Smooth muscle cell (in vitro differentiated cells): ENCODE results near the gene FRMD1. TPM values are rescaled to one million over a fixed set of nuclear protein-coding genes. Genes with fewer than 3 reads are reported as not detected.

Experiments used
- DNase-seq: peaks from one replicate; lab custom pipeline; 2025; ENCODE audit not compliant: unreplicated experiment; lab: John Stamatoyannopoulos, UW
- H2AFZ ChIP-seq: fragments of 200-600 bp; sonication (generic); 2 replicates; pipeline ENCODE4 v1.6.0; 2016; ENCODE audit warnings: antibody characterized with exemption, low read depth, mild to moderate bottlenecking
- H3F3A ChIP-seq: fragments of 200-600 bp; sonication (generic); 2 replicates; pipeline ENCODE4 v1.6.0; 2017; ENCODE audit warnings: antibody characterized with exemption, low read depth
- H3K27ac ChIP-seq: fragments of 200-600 bp; sonication (generic); 2 replicates; pipeline ENCODE4 v1.5.1; 2016; ENCODE audit warnings: low read depth, mild to moderate bottlenecking
- H3K27me3 ChIP-seq: fragments of 200-600 bp; sonication (generic); 2 replicates; pipeline ENCODE4 v1.6.1; 2016; ENCODE audit warnings: low read depth, mild to moderate bottlenecking
- H3K36me3 ChIP-seq: fragments of 200-600 bp; sonication (generic); 2 replicates; pipeline ENCODE4 v1.5.1; 2016; ENCODE audit warnings: low read depth
- H3K4me1 ChIP-seq: fragments of 200-600 bp; sonication (generic); 2 replicates; pipeline ENCODE4 v1.5.1; 2016; ENCODE audit warnings: low read depth
- H3K4me2 ChIP-seq: fragments of 200-600 bp; sonication (generic); 2 replicates; pipeline ENCODE4 v1.6.0; 2016; ENCODE audit warnings: mild to moderate bottlenecking
- H3K4me3 ChIP-seq: fragments of 200-600 bp; sonication (generic); 2 replicates; pipeline ENCODE4 v1.5.1; 2016; ENCODE audit warnings: mild to moderate bottlenecking
- H3K79me2 ChIP-seq: fragments of 200-600 bp; sonication (generic); 2 replicates; pipeline ENCODE4 v1.6.0; 2016; ENCODE audit warnings: low read depth, mild to moderate bottlenecking
- H3K9ac ChIP-seq: fragments of 200-600 bp; sonication (generic); 2 replicates; pipeline ENCODE4 v1.6.0; 2016; ENCODE audit warnings: low read depth
- H3K9me3 ChIP-seq: fragments of 200-600 bp; sonication (generic); replicated peaks from 2 replicates; pipeline ENCODE4 v1.5.1; 2016; ENCODE audit warnings: low read depth
- H4K20me1 ChIP-seq: fragments of 200-600 bp; sonication (generic); 2 replicates; pipeline ENCODE4 v1.6.0; 2016; ENCODE audit warnings: low read depth
- WGBS: methylation state at CpG from one replicate; pipeline ENCODE4 v1.1.7; 2016; ENCODE audit warnings: low lambda C conversion rate; 5-methylcytosine and 5-hydroxymethylcytosine counted together
- polyA plus RNA-seq: library from polyadenylated mRNA; unstranded; fragments of >200 nt; fragmentation: Nextera tagmentation; extraction: Ambion mirVana; gene quantifications from 2 replicates; pipeline ENCODE4 v1.2.1, GENCODE V29; 2016
- total RNA-seq: library from RNA; depleted of rRNA; stranded (reverse); fragments of >200 nt; gene quantifications from 2 replicates; pipeline ENCODE4 v1.2.3, GENCODE V29; 2014
- TF ChIP-seq, protein P1 (sequence below): fragments of 200-600 bp; sonication (generic); IDR thresholded peaks from 2 replicates; pipeline ENCODE4 v1.5.1; 2017; ENCODE audit warnings: borderline replicate concordance, mild to moderate bottlenecking, antibody characterized with exemption; ENCODE audit not compliant: insufficient read depth, poor library complexity, severe bottlenecking

Gene FRMD1
- total and polyA plus RNA-seq, 2 experiments from 2014 or later, result not detected

DNA sequence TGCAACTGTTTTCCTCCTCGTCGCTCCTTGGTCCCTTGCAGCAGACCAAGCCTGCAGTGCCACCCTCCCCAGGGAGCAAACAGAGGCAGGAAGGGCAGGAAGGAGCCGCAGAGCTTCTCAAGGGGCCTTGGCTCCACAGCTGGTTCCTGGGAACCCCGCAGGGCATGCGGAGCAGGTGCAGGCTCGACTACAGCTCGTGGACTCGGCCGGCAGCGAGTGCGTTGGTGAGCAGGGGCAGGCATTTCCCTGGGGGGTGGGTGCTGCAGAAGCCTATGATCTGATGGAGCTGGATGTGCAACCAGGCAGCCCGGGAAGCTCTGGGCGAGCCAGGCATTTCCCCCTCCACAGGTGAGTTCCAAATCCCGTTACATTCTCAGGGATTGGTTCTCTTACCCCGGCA lies 37.1 kb downstream of the FRMD1 start:
- Histone ChIP-seq H3K4me1 (peaks cover 4% of the 10 kb centered on the region), H4K20me1 (no peaks in the 10 kb centered on the region), H3K9me3 (peaks cover 13% of the 10 kb centered on the region), H3K79me2 (no peaks in the 10 kb centered on the region), H3F3A (peaks cover 5% of the 10 kb centered on the region), H3K9ac (no peak overlapping the region), H3K27ac (no peak overlapping the region), H3K4me2 (no peak overlapping the region), H3K36me3 (no peaks in the 10 kb centered on the region), H3K4me3 (no peak overlapping the region), H3K27me3 (no peaks in the 10 kb centered on the region), H2AFZ (no peak overlapping the region)
- DNase-seq, result no peak
- 95% methylated on average over 15 of the region's 15 CpGs for WGBS
- TF ChIP-seq, protein P1, sequence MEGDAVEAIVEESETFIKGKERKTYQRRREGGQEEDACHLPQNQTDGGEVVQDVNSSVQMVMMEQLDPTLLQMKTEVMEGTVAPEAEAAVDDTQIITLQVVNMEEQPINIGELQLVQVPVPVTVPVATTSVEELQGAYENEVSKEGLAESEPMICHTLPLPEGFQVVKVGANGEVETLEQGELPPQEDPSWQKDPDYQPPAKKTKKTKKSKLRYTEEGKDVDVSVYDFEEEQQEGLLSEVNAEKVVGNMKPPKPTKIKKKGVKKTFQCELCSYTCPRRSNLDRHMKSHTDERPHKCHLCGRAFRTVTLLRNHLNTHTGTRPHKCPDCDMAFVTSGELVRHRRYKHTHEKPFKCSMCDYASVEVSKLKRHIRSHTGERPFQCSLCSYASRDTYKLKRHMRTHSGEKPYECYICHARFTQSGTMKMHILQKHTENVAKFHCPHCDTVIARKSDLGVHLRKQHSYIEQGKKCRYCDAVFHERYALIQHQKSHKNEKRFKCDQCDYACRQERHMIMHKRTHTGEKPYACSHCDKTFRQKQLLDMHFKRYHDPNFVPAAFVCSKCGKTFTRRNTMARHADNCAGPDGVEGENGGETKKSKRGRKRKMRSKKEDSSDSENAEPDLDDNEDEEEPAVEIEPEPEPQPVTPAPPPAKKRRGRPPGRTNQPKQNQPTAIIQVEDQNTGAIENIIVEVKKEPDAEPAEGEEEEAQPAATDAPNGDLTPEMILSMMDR, result no peak

DNA sequence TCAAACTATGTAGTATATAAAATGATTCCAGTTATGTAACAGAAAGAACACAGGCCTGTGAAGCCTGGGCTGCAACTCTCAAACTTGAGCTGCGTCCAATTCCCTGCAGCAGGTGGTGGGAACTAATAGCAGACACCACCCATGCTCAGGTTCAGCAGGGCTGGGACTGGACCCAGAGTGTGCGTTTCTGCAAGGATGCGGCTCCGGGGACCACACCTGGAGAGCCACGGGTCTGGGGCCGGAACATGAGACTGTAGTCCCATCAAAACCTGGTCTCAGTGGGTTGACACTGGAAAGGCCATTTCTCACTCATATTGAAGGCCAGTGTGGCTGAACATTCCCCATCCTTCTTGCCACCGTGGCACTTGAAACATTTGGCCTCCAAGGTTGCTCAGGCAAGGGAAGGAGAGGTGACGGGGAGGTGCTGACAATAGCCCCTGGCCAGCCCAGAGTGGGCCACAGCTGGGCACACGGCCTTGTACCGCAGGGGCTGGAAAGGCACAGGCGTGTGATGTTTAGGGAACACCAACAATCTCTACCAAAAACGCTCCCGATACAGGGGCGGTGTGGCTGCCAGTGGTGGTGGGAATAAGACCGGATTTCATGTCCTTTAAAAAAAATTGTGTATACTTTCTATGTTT lies 38.0 kb downstream of the FRMD1 start:
- Histone ChIP-seq H3K4me1 (peaks cover 11% of the 10 kb centered on the region), H3K36me3 (no peaks in the 10 kb centered on the region), H3K9me3 (peaks cover 13% of the 10 kb centered on the region), H3K4me3 (no peak overlapping the region), H4K20me1 (no peaks in the 10 kb centered on the region), H3K27ac (no peak overlapping the region), H2AFZ (no peak overlapping the region), H3F3A (peaks cover 14% of the 10 kb centered on the region), H3K27me3 (no peaks in the 10 kb centered on the region), H3K9ac (no peak overlapping the region), H3K4me2 (no peak overlapping the region), H3K79me2 (no peaks in the 10 kb centered on the region)
- TF ChIP-seq, protein P1, result no peak
- DNase-seq, result no peak
- 94% methylated on average over 15 of the region's 15 CpGs for WGBS

DNA sequence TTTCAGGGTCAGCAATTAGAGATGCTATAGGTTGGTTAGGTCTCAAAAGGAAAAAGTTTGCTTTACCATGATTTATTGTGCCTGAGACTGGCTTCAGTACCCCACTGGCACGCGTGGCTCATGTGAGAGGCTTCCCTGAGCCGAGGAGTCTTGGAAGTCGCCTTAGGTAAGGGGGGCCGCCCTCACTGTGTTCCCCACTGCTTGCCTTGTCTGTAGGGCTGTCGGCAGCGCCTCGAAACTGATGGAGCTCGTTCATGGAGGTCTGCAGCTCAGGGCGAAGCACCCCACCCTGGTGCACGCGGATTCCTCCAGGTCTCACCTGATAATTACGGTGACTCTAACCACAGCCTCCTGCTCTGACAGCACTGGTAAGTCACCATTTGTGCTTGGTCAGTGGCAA lies 39.2 kb downstream of the FRMD1 start:
- no peaks in the 10 kb centered on the region for H3K36me3 ChIP-seq
- 90% methylated on average over 13 of the region's 13 CpGs for WGBS
- TF ChIP-seq, protein P1, result no peak
- H2AFZ ChIP-seq, result no peak overlapping the region
- H4K20me1 ChIP-seq, result no peaks in the 10 kb centered on the region
- H3K4me2 ChIP-seq, result no peak overlapping the region
- H3K27ac ChIP-seq, result no peak overlapping the region
- H3K79me2 ChIP-seq, result no peaks in the 10 kb centered on the region
- no peak overlapping the region for H3K9ac ChIP-seq
- peaks cover 13% of the 10 kb centered on the region for H3K9me3 ChIP-seq
- peaks cover 22% of the 10 kb centered on the region for H3F3A ChIP-seq
- no peak overlapping the region for H3K4me3 ChIP-seq
- no peaks in the 10 kb centered on the region for H3K27me3 ChIP-seq
- peaks cover 16% of the 10 kb centered on the region for H3K4me1 ChIP-seq
- no peak for DNase-seq

DNA sequence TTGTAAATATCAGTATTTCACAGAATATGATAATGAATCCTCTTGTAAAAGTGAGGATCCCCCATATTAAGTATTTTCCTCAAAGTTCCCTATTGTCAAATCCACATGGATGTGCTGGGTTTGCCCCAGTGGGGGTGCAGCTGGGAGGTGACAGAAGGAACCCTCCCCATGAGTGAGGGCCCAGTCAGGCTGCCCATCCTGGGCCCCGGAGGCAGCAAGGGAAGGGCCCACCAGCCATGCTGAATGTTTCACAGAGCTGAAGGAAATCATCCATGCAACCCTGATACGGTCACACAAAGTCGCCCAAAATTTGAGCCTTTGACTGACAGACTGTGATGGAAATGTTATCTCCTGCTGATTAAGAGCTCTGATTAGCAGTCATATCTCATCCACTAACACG lies 39.7 kb downstream of the FRMD1 start:
- Histone ChIP-seq H3K27me3 (no peaks in the 10 kb centered on the region), H3K9me3 (peaks cover 13% of the 10 kb centered on the region), H2AFZ (no peak overlapping the region), H3K4me2 (no peak overlapping the region), H3K9ac (no peak overlapping the region), H4K20me1 (no peaks in the 10 kb centered on the region), H3K79me2 (no peaks in the 10 kb centered on the region), H3K4me1 (peaks cover 16% of the 10 kb centered on the region), H3K4me3 (no peak overlapping the region), H3F3A (peaks cover 27% of the 10 kb centered on the region), H3K36me3 (no peaks in the 10 kb centered on the region), H3K27ac (no peak overlapping the region)
- no peak for DNase-seq
- 91% methylated on average over 4 of the region's 4 CpGs for WGBS
- TF ChIP-seq, protein P1, result no peak
